Thyroid gland (tissue), 4 donors: Measurements from ENCODE around the gene GPR132.

Experiments used
- POLR2A ChIP-seq, 2 donors: fragments of 450-650 bp; IDR thresholded peaks; one replicate each; pipeline ENCODE4 v1.6.1; 2017; ENCODE audit warnings: antibody characterized with exemption in 2 of 2, mild to moderate bottlenecking in 2 of 2, moderate library complexity in 1 of 2
- TF ChIP-seq, protein P1 (sequence below), 6 experiments: fragments of 200-600 bp in 3 of 6; fragments of 450-650 bp in 3 of 6; sonication (generic) in 3 of 6; IDR thresholded peaks; one replicate each; pipeline ENCODE4 v1.5.1; 2016 to 2019; ENCODE audit warnings: antibody characterized with exemption in 6 of 6, mild to moderate bottlenecking in 2 of 6, inconsistent platforms in 1 of 6, moderate library complexity in 1 of 6

DNA sequence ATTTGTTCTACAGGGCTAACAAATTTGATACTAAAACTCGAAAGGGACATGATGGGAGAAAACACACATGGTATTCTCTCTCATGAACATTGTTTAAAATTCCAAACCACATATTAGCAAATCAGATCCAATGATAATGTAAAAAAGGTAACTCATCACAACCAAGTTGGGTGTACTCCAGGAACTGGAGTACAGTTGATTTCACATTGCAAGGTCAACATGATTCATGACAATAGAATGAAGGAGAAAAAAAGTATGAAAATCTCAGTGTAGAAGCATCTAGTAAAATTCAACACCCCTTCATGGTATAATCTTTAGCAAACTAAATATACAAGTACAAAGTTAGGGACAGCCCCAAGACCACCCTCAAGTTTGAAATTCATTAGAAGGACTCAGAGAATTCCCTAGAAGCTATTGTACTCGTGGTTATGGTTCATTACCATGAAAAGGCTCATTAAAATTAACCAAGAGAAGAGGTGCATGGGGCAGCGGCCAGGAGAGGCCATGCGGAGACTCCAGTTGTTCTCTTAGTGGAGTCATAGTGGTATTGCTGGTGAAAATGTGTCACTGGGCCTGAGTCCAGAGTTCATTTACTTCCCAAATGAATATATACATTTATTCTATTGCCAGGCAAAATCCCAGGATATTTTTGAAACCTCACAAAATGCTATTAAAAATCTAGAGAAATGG lies 41.3 kb downstream of the GPR132 start:
- TF ChIP-seq, protein P1, sequence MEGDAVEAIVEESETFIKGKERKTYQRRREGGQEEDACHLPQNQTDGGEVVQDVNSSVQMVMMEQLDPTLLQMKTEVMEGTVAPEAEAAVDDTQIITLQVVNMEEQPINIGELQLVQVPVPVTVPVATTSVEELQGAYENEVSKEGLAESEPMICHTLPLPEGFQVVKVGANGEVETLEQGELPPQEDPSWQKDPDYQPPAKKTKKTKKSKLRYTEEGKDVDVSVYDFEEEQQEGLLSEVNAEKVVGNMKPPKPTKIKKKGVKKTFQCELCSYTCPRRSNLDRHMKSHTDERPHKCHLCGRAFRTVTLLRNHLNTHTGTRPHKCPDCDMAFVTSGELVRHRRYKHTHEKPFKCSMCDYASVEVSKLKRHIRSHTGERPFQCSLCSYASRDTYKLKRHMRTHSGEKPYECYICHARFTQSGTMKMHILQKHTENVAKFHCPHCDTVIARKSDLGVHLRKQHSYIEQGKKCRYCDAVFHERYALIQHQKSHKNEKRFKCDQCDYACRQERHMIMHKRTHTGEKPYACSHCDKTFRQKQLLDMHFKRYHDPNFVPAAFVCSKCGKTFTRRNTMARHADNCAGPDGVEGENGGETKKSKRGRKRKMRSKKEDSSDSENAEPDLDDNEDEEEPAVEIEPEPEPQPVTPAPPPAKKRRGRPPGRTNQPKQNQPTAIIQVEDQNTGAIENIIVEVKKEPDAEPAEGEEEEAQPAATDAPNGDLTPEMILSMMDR (IDR thresholded peaks at IDR 0.05): no peak
- no peak for TF ChIP-seq POLR2A (IDR thresholded peaks at IDR 0.05)
